ENCODE measurements around the gene CD247. TPM values are rescaled to one million over a fixed set of nuclear protein-coding genes. Genes with fewer than 3 reads are reported as not detected.

Gene CD247
- total and polyA plus RNA-seq, 4 donors, result 0.44 to 1.3 (median 1.0) TPM

GRCh38 chr1:167528057-167528728 is 9.9 kb upstream of the CD247 start:
- WGBS (ENCODE audit: insufficient coverage), result 100% methylated on average over 1 of the region's 3 CpGs
- Histone ChIP-seq H3K27ac (ENCODE audit: low read depth, low read length) (no peak overlapping the region), H3K27me3 (ENCODE audit: control insufficient read depth, insufficient read depth, low read length) (no peaks in the 10 kb centered on the region), H3K36me3 (ENCODE audit: control insufficient read depth, insufficient read depth, low read length) (no peaks in the 10 kb centered on the region), H3K4me3 (ENCODE audit: low read depth, low read length) (no peak overlapping the region), H3K9me3 (ENCODE audit: control insufficient read depth, insufficient read depth, low read length) (no peaks in the 10 kb centered on the region), H3K4me1 (ENCODE audit: control insufficient read depth, insufficient read depth, low read length) (peaks cover 2% of the 10 kb centered on the region)
- DNase-seq (ENCODE audit: low read depth in 4 of 6, low spot score in 6 of 6), result no peak

GRCh38 chr1:167526667-167527383 is 8.5 kb upstream of the CD247 start:
- H3K4me1 ChIP-seq (ENCODE audit: control insufficient read depth, insufficient read depth, low read length), result no peaks in the 10 kb centered on the region
- no peaks in the 10 kb centered on the region for H3K9me3 ChIP-seq (ENCODE audit: control insufficient read depth, insufficient read depth, low read length)
- no peaks in the 10 kb centered on the region for H3K36me3 ChIP-seq (ENCODE audit: control insufficient read depth, insufficient read depth, low read length)
- WGBS (ENCODE audit: insufficient coverage), result 34% methylated on average over 6 of the region's 8 CpGs
- DNase-seq (ENCODE audit: low read depth in 4 of 6, low spot score in 6 of 6), result no peak
- H3K27me3 ChIP-seq (ENCODE audit: control insufficient read depth, insufficient read depth, low read length), result no peaks in the 10 kb centered on the region
- H3K27ac ChIP-seq (ENCODE audit: low read depth, low read length), result no peak overlapping the region
- H3K4me3 ChIP-seq (ENCODE audit: low read depth, low read length), result no peak overlapping the region

- 83% methylated on average over 6 of the region's 9 CpGs for WGBS (ENCODE audit: insufficient coverage)
- no peak overlapping the region for H3K27ac ChIP-seq (ENCODE audit: low read depth, low read length)
- no peak overlapping the region for H3K4me3 ChIP-seq (ENCODE audit: low read depth, low read length)
- no peaks in the 10 kb centered on the region for H3K9me3 ChIP-seq (ENCODE audit: control insufficient read depth, insufficient read depth, low read length)
- H3K4me1 ChIP-seq (ENCODE audit: control insufficient read depth, insufficient read depth, low read length), result no peaks in the 10 kb centered on the region
- H3K27me3 ChIP-seq (ENCODE audit: control insufficient read depth, insufficient read depth, low read length), result no peaks in the 10 kb centered on the region
- no peaks in the 10 kb centered on the region for H3K36me3 ChIP-seq (ENCODE audit: control insufficient read depth, insufficient read depth, low read length)
- peak in 1 of 6 donors; percentile 43 for DNase-seq (ENCODE audit: low read depth in 4 of 6, low spot score in 6 of 6)
Measured at GRCh38 chr1:167524651-167525050, 6.3 kb upstream of the CD247 start.

GRCh38 chr1:167522246-167522645 is 3.9 kb upstream of the CD247 start:
- Histone ChIP-seq H3K4me1 (ENCODE audit: control insufficient read depth, insufficient read depth, low read length) (no peaks in the 10 kb centered on the region), H3K27ac (ENCODE audit: low read depth, low read length) (no peak overlapping the region), H3K4me3 (ENCODE audit: low read depth, low read length) (no peak overlapping the region), H3K27me3 (ENCODE audit: control insufficient read depth, insufficient read depth, low read length) (no peaks in the 10 kb centered on the region), H3K9me3 (ENCODE audit: control insufficient read depth, insufficient read depth, low read length) (no peaks in the 10 kb centered on the region), H3K36me3 (ENCODE audit: control insufficient read depth, insufficient read depth, low read length) (peaks cover 3% of the 10 kb centered on the region)
- 96% methylated on average over 4 of the region's 5 CpGs for WGBS (ENCODE audit: insufficient coverage)
- no peak for DNase-seq (ENCODE audit: low read depth in 4 of 6, low spot score in 6 of 6)

GRCh38 chr1:167520711-167521206 is 2.4 kb upstream of the CD247 start:
- Histone ChIP-seq H3K27me3 (ENCODE audit: control insufficient read depth, insufficient read depth, low read length) (no peaks in the 10 kb centered on the region), H3K27ac (ENCODE audit: low read depth, low read length) (no peak overlapping the region), H3K4me3 (ENCODE audit: low read depth, low read length) (no peak overlapping the region), H3K9me3 (ENCODE audit: control insufficient read depth, insufficient read depth, low read length) (no peaks in the 10 kb centered on the region), H3K4me1 (ENCODE audit: control insufficient read depth, insufficient read depth, low read length) (no peaks in the 10 kb centered on the region), H3K36me3 (ENCODE audit: control insufficient read depth, insufficient read depth, low read length) (peaks cover 3% of the 10 kb centered on the region)
- DNase-seq (ENCODE audit: low read depth in 4 of 6, low spot score in 6 of 6), result no peak

- Histone ChIP-seq H3K36me3 (ENCODE audit: control insufficient read depth, insufficient read depth, low read length) (peaks cover 3% of the 10 kb centered on the region), H3K9me3 (ENCODE audit: control insufficient read depth, insufficient read depth, low read length) (no peaks in the 10 kb centered on the region), H3K27me3 (ENCODE audit: control insufficient read depth, insufficient read depth, low read length) (no peaks in the 10 kb centered on the region), H3K27ac (ENCODE audit: low read depth, low read length) (no peak overlapping the region), H3K4me3 (ENCODE audit: low read depth, low read length) (no peak overlapping the region), H3K4me1 (ENCODE audit: control insufficient read depth, insufficient read depth, low read length) (peaks cover under 1% of the 10 kb centered on the region)
- 89% methylated on average over 29 of the region's 30 CpGs for WGBS (ENCODE audit: insufficient coverage)
- no peak for DNase-seq (ENCODE audit: low read depth in 4 of 6, low spot score in 6 of 6)
Measured at GRCh38 chr1:167517535-167518330, 596 bp downstream of the CD247 start.

GRCh38 chr1:167516404-167517388 is 1.6 kb downstream of the CD247 start:
- DNase-seq (ENCODE audit: low read depth in 4 of 6, low spot score in 6 of 6), result no peak
- no peak overlapping the region for H3K4me3 ChIP-seq (ENCODE audit: low read depth, low read length)
- H3K27ac ChIP-seq (ENCODE audit: low read depth, low read length), result no peak overlapping the region
- no peaks in the 10 kb centered on the region for H3K9me3 ChIP-seq (ENCODE audit: control insufficient read depth, insufficient read depth, low read length)
- 72% methylated on average over 12 of the region's 19 CpGs for WGBS (ENCODE audit: insufficient coverage)
- no peaks in the 10 kb centered on the region for H3K27me3 ChIP-seq (ENCODE audit: control insufficient read depth, insufficient read depth, low read length)
- H3K4me1 ChIP-seq (ENCODE audit: control insufficient read depth, insufficient read depth, low read length), result peaks cover 4% of the 10 kb centered on the region
- H3K36me3 ChIP-seq (ENCODE audit: control insufficient read depth, insufficient read depth, low read length), result peaks cover 3% of the 10 kb centered on the region

- Histone ChIP-seq H3K4me1 (ENCODE audit: control insufficient read depth, insufficient read depth, low read length) (peaks cover 7% of the 10 kb centered on the region), H3K36me3 (ENCODE audit: control insufficient read depth, insufficient read depth, low read length) (peaks cover 3% of the 10 kb centered on the region), H3K27me3 (ENCODE audit: control insufficient read depth, insufficient read depth, low read length) (no peaks in the 10 kb centered on the region), H3K9me3 (ENCODE audit: control insufficient read depth, insufficient read depth, low read length) (no peaks in the 10 kb centered on the region), H3K4me3 (ENCODE audit: low read depth, low read length) (no peak overlapping the region), H3K27ac (ENCODE audit: low read depth, low read length) (no peak overlapping the region)
- no peak for DNase-seq (ENCODE audit: low read depth in 4 of 6, low spot score in 6 of 6)
- WGBS (ENCODE audit: insufficient coverage), result 94% methylated on average over 4 of the region's 4 CpGs
Measured at GRCh38 chr1:167515893-167516321, 2.4 kb downstream of the CD247 start.

- Histone ChIP-seq H3K27me3 (ENCODE audit: control insufficient read depth, insufficient read depth, low read length) (no peaks in the 10 kb centered on the region), H3K27ac (ENCODE audit: low read depth, low read length) (no peak overlapping the region), H3K9me3 (ENCODE audit: control insufficient read depth, insufficient read depth, low read length) (no peaks in the 10 kb centered on the region), H3K36me3 (ENCODE audit: control insufficient read depth, insufficient read depth, low read length) (peaks cover 3% of the 10 kb centered on the region), H3K4me3 (ENCODE audit: low read depth, low read length) (no peak overlapping the region), H3K4me1 (ENCODE audit: control insufficient read depth, insufficient read depth, low read length) (peaks cover 7% of the 10 kb centered on the region)
- no CpG with 5 or more reads among the region's 3 CpGs for WGBS (ENCODE audit: insufficient coverage)
- no peak for DNase-seq (ENCODE audit: low read depth in 4 of 6, low spot score in 6 of 6)
Measured at GRCh38 chr1:167515461-167515860, 2.9 kb downstream of the CD247 start.

All from spinal cord (tissue), 10 donors.